Ovary (tissue), 3 donors: Measurements from ENCODE around the gene PSD4.

Source experiments
- CTCF ChIP-seq, 3 donors: fragments of 450-650 bp in 2 of 3; fragments of 200-600 bp in 1 of 3; IDR thresholded peaks; one replicate each; pipeline versions ENCODE4 v1.5.1 to v1.8.0; 2016 to 2022; ENCODE audit warnings: antibody characterized with exemption in 3 of 3, mild to moderate bottlenecking in 1 of 3
- EP300 ChIP-seq: sonication (generic); formaldehyde crosslinking; IDR thresholded peaks from one replicate; pipeline ENCODE4 v1.6.1; 2017; ENCODE audit warnings: antibody characterized with exemption
- donor health status: DM: no; HTN: no; CAD: no.

GRCh38 chr2:113180131-113180946 lies 6.6 kb downstream of the PSD4 start:
- TF ChIP-seq CTCF (IDR thresholded peaks at IDR 0.05) (no peak), EP300 (no peak)
